Muscle of arm (tissue), 12 donors: Measurements from ENCODE around the gene TAF15. TPM values are rescaled to one million over a fixed set of nuclear protein-coding genes. Genes with fewer than 3 reads are reported as not detected.

Experiments used
- DNase-seq: peaks from one replicate; pipeline ENCODE4 v3.0.0-alpha.2; 2013
- polyA plus RNA-seq, 12 donors: library from polyadenylated mRNA; unstranded; fragments of 120-200 nt; gene quantifications; one replicate each; pipeline ENCODE4 v1.2.1, GENCODE V29; 2013; ENCODE audit not compliant: insufficient read length in 12 of 12

The TAF15 gene
- polyA plus RNA-seq, 12 donors = 96.4 to 211 (median 120) TPM; not detected in 1

GRCh38 chr17:35868737-35869136 is 59.5 kb downstream of the TAF15 start, which contains the start of gene HEATR9:
Gene HEATR9 (minus strand): TSS chr17:35868891. CDS start chr17:35868742, 149 bp downstream.
- no peak for DNase-seq

- no peak for DNase-seq
Observed at GRCh38 chr17:35870906-35871819, 61.9 kb downstream of the TAF15 start.

- no peak for DNase-seq
Observed at GRCh38 chr17:35872196-35872980, 63.1 kb downstream of the TAF15 start.

GRCh38 chr17:35875072-35875799 is 66.0 kb downstream of the TAF15 start:
- no peak for DNase-seq

GRCh38 chr17:35875800-35876139 is 66.5 kb downstream of the TAF15 start:
- no peak for DNase-seq

GRCh38 chr17:35876534-35876933 is 67.2 kb downstream of the TAF15 start:
- no peak for DNase-seq

- DNase-seq = no peak
Observed at GRCh38 chr17:35877345-35878029, 68.2 kb downstream of the TAF15 start.

- no peak for DNase-seq
Observed at GRCh38 chr17:35878361-35878760, 69.1 kb downstream of the TAF15 start.

- DNase-seq = peak; percentile 14
Observed at GRCh38 chr17:35879773-35880654, 70.7 kb downstream of the TAF15 start, which contains the start of gene CCL5. Gene CCL5 (minus strand): TSS chr17:35880360.

- no peak for DNase-seq
Observed at GRCh38 chr17:35889241-35889640, 80.0 kb downstream of the TAF15 start.

- DNase-seq = peak; percentile 15
Observed at GRCh38 chr17:35889818-35890773, 80.8 kb downstream of the TAF15 start.

GRCh38 chr17:35890774-35891155 is 81.5 kb downstream of the TAF15 start:
- DNase-seq = no peak

GRCh38 chr17:35891269-35891668 is 82.0 kb downstream of the TAF15 start:
- DNase-seq = no peak

GRCh38 chr17:35892091-35893035 is 83.1 kb downstream of the TAF15 start:
- no peak for DNase-seq

- no peak for DNase-seq
Observed at GRCh38 chr17:35893751-35894150, 84.5 kb downstream of the TAF15 start.

GRCh38 chr17:35894206-35894605 is 84.9 kb downstream of the TAF15 start:
- DNase-seq = no peak

- DNase-seq = no peak
Observed at GRCh38 chr17:35895636-35896587, 86.6 kb downstream of the TAF15 start.
